GM12801 (cell line): ENCODE results near the gene DENND2D.

Experiments used
- CTCF ChIP-seq: IDR thresholded peaks from one replicate; pipeline ENCODE4 v1.5.1; 2011; ENCODE audit warnings: control low read depth; ENCODE audit not compliant: insufficient read length; ENCODE audit errors: extremely low read depth

The DENND2D gene

GRCh38 chr1:111220302-111220890 lies 19.9 kb upstream of the DENND2D start:
- TF ChIP-seq CTCF = no peak

GRCh38 chr1:111219557-111220286 lies 19.3 kb upstream of the DENND2D start:
- TF ChIP-seq CTCF = no peak

- no peak for TF ChIP-seq CTCF
Measured at GRCh38 chr1:111218701-111219556, 18.5 kb upstream of the DENND2D start.

- TF ChIP-seq CTCF = no peak
Measured at GRCh38 chr1:111217183-111217910, 16.9 kb upstream of the DENND2D start.

GRCh38 chr1:111216751-111217150 lies 16.3 kb upstream of the DENND2D start:
- no peak for TF ChIP-seq CTCF

GRCh38 chr1:111214884-111215283 lies 14.4 kb upstream of the DENND2D start:
- no peak for TF ChIP-seq CTCF
